ENCODE data around the gene IQCE.
A peak's percentile ranks its signal among the peaks of the same experiment; 100 is the strongest.

IQCE gene

DNA sequence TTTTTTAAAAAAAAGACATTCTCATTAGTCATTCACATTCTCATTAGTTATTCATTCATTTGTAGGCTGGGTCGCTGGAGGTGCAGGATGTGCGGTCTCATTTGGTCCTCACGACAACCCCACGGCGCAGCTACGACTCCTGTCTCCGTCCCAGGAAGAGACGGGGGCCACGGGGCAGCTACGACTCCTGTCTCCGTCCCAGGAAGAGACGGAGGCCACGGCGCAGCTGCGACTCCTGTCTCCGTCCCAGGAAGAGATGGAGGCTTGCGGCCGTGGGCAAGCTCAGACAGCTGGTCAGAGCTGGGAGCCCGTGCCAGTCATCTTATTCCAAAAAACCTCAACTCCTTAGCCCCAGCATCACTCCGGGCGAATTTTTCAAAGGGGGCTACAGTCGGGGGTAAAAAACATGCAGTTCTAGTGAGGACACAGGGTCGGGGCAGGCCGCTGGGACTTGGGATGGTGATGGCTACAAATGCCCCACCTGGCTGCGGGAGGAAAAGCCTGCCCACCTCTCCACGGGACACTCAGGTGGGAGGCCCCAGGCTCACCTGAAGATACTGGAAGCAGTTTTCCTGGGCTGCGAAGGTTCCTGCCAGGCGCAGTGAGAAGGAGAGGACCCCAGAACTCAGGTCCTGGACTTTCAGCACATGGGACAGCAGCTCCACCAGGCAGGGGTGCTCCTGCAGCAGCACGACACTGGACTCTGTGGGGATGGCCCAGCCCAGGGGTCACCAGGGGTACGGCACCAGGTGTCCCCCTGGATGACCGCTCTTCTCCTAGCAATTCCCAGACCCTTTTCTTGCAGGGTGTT lies 11.8 kb upstream of the IQCE start:
- Histone ChIP-seq H3K36me3 (ENCODE audit: control insufficient read depth, insufficient read depth, low read length) (peaks cover 25% of the 10 kb centered on the region), H3K4me3 (replicated peaks; ENCODE audit: low read depth, low read length) (no peak overlapping the region), H3K27me3 (replicated peaks; ENCODE audit: control insufficient read depth, insufficient read depth, low read length) (no peaks in the 10 kb centered on the region)
- TF ChIP-seq CTCF (IDR thresholded peaks at IDR 0.05; ENCODE audit: insufficient read depth, low read length, poor library complexity, severe bottlenecking), result no peak
- DNase-seq (ENCODE audit: extremely low read depth, insufficient read length), result no peak

GRCh38 chr7:2551418-2551817 lies 7.4 kb upstream of the IQCE start:
- H3K27me3 ChIP-seq (replicated peaks; ENCODE audit: control insufficient read depth, insufficient read depth, low read length), result no peaks in the 10 kb centered on the region
- no peak overlapping the region for H3K4me3 ChIP-seq (replicated peaks; ENCODE audit: low read depth, low read length)
- TF ChIP-seq CTCF (IDR thresholded peaks at IDR 0.05; ENCODE audit: insufficient read depth, low read length, poor library complexity, severe bottlenecking), result no peak
- DNase-seq (ENCODE audit: extremely low read depth, insufficient read length), result no peak
- peaks cover 5% of the 10 kb centered on the region for H3K36me3 ChIP-seq (ENCODE audit: control insufficient read depth, insufficient read depth, low read length)

GRCh38 chr7:2553108-2553507 lies 5.7 kb upstream of the IQCE start:
- Histone ChIP-seq H3K27me3 (replicated peaks; ENCODE audit: control insufficient read depth, insufficient read depth, low read length) (no peaks in the 10 kb centered on the region), H3K4me3 (replicated peaks; ENCODE audit: low read depth, low read length) (no peak overlapping the region), H3K36me3 (ENCODE audit: control insufficient read depth, insufficient read depth, low read length) (peaks cover 2% of the 10 kb centered on the region; the same call in 1 of the 2 replicates)
- no peak for DNase-seq (ENCODE audit: extremely low read depth, insufficient read length)
- TF ChIP-seq CTCF (IDR thresholded peaks at IDR 0.05; ENCODE audit: insufficient read depth, low read length, poor library complexity, severe bottlenecking), result no peak

- H3K4me3 ChIP-seq (replicated peaks; ENCODE audit: low read depth, low read length), result peak overlapping the region; percentile 82
These were observed 4.8 kb upstream of the IQCE start for GRCh38 chr7:2553831-2554581.

GRCh38 chr7:2554661-2555111 lies 4.1 kb upstream of the IQCE start:
- Histone ChIP-seq H3K27me3 (replicated peaks; ENCODE audit: control insufficient read depth, insufficient read depth, low read length) (no peaks in the 10 kb centered on the region), H3K4me3 (replicated peaks; ENCODE audit: low read depth, low read length) (peak overlapping the region; percentile 82), H3K36me3 (ENCODE audit: control insufficient read depth, insufficient read depth, low read length) (no peaks in the 10 kb centered on the region)
- DNase-seq (ENCODE audit: extremely low read depth, insufficient read length), result no peak
- no peak for TF ChIP-seq CTCF (IDR thresholded peaks at IDR 0.05; ENCODE audit: insufficient read depth, low read length, poor library complexity, severe bottlenecking)

More at GRCh38 chr7:2553831-2554581, 4.8 kb upstream of the IQCE start:
- no peak for TF ChIP-seq CTCF (IDR thresholded peaks at IDR 0.05; ENCODE audit: insufficient read depth, low read length, poor library complexity, severe bottlenecking)
- DNase-seq (ENCODE audit: extremely low read depth, insufficient read length), result no peak
- H3K36me3 ChIP-seq (ENCODE audit: control insufficient read depth, insufficient read depth, low read length), result peaks cover 1% of the 10 kb centered on the region; the same call in 1 of the 2 replicates
- no peaks in the 10 kb centered on the region for H3K27me3 ChIP-seq (replicated peaks; ENCODE audit: control insufficient read depth, insufficient read depth, low read length)

Data from GM06990 (cell line).